Activated gamma-delta T cell treated with anti-CD3 and anti-CD28 coated beads, Interleukin-2, amount 50 U/mL, for 16 hours (primary cell): ENCODE measurements around the gene CADM1.

ENCODE experiments used
- DNase-seq: peaks from one replicate; pipeline ENCODE4 v3.0.0-alpha.2; 2020; ENCODE audit warnings: low read depth

The CADM1 gene

DNA sequence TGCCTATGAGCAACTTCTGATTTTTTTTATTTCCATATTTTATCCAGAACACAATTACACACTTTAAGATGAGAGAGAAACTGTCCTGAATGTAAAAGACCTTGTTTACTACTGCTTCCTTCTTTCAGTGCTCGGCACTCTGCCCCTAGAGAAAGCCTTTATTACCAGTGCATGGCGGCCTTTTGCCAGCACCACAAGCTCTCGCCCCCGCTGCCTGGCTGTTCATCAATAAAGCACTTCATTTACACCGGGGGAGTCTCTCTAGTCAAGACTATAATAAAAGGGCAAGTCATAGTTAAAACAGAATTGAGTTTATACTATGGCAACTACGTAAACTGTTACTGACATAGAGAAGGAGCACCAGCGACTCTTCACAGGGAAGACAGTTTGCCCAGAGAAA is 259.5 kb downstream of the CADM1 start:
- DNase-seq: no peak

DNA sequence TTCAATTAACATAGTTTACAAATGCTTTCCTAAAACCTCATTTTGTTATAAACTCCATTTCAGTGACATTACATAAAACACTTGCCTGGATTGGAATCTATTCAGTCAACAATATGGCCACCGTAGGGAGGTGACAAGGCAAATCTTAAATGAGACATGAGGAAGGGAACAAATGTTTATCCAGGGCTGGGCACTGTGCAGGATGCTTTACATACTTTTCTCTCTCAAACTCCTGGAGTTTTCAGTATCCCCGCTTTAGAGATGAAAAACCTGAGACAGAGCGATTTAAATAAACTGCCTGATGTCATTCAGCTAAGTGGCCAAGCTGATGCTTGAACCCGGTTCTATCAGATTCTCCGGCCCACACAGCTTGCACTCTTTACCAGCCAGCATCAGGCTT is 259.9 kb downstream of the CADM1 start:
- no peak for DNase-seq

DNA sequence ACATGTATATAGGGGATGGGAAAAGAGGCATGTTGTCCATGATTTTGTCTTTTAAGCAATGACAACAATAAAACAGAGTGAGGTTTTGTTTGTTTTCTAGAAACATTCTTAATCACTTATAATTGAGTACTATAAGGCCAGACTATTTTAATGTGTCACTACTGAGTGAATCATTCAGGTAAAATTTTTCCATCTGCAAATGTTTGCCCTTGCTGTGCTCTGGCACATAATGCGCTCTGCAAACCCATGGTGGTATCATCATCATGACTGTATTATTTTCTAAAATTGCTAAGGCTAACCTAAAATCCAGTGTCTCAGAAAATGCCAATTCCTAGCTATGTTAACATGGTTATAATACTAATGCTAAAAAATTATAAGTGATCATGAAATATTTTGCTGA is 261.2 kb downstream of the CADM1 start:
- no peak for DNase-seq

DNA sequence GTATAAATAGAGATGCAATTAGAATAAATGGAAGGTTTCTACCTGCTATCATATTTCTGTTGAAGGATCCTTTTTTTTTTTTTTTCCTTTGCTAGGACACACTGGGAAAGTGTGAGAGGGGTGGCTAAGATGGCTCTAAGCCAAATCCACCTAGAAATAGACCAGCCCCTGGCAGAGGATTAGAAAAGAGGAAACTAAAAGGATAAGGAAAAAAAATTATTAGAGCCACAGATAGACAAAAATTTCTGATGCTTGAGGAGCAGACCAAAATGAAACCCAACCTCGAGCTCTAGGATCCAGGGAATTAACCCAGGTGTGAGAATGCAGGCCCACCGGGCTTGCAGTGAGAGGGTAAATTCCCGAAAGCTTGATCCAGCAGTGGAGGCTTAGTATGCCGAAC is 262.3 kb downstream of the CADM1 start:
- no peak for DNase-seq

DNA sequence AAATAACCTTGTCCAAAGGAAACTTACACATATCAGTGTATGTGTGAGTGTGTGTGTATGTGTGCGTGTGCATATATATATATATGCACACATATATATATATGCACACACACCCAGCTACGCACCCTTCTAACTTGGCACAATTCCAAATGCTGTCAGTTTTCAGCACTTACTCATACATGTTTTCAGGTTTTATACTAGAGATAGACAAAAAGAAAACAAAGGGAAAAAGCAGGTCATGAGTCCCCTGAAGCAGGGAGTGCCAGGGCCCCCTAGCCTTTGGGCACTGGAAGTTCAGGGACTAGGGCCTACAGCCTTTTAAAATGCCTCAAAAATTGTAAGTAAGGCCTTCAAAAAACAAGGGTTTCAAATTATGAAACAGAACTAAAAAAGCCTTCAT is 265.4 kb downstream of the CADM1 start:
- no peak for DNase-seq

DNA sequence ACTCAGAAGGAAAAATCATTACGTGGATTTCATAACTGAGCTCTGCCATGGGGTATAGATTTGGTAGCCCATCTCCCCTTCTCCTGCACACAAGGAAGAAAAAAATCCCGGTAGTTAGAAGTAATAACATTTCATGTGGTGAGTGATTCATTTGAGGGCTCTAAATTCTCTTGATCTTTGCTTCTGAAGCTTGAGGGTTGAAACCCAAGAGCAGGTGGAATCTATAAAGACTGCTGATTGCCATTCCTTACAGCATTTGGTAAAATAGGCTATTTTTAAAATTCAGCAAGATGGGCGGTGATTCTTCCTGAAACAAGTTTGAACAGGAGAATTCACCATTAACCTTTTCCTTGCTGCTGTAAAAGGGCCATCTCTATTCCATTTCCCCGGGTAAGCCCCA is 266.1 kb downstream of the CADM1 start:
- no peak for DNase-seq

DNA sequence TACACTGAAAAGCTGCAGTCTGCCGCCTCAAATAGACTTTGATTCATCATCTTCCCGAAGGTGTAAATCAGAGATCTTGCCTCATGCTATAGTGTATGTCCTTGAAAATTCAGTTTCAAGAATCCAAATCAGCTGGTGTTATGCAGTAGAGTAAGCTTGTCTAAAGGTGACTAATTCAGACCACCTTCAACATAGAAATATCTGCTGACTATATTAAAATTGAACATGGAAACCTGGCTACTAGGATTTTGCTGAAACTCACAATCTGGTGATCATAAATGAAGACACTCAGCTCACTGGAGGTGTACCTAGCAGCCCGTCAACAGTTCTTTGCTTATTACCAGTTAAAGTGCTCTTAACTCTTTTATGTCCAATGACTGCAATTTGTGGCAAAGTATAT is 266.6 kb downstream of the CADM1 start:
- DNase-seq: no peak

DNA sequence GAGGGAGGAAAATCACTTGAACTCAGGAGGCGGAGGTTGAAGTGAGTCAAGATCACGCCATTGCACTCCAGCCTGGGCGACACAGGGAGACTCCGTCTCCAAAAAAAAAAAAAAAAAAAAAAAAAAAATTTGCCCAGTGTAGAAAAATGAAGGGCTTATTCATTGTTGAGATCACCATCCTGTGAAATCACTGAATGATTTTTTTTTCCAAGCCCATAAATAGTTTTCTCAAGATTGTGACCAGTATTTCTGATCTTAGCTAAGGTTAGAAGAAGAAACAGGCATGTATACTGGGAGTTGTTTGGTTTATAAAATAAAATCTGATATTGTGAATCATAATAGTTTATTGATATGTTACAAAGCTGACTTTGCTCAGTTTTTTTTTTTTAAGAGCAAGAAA is 269.4 kb downstream of the CADM1 start:
- no peak for DNase-seq

DNA sequence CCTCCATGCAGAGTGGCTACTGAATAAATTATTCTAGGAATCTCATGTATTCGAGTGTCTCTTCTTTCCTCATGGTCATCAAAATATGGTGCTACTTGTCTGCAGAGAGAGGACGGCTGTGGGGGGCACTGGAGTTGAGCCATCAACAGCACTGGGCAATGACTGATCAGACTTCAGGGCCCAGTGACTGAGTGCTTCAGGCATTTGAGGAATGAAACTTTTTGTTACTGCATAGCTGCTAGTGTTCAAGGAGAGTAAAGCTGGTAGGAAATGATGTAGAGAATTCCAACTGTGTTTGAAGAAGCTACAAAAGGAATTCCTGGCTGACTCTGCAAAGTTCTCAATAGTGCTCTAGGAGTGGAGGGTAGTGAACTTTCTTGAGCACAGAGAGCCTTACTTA is 277.7 kb downstream of the CADM1 start:
- no peak for DNase-seq

DNA sequence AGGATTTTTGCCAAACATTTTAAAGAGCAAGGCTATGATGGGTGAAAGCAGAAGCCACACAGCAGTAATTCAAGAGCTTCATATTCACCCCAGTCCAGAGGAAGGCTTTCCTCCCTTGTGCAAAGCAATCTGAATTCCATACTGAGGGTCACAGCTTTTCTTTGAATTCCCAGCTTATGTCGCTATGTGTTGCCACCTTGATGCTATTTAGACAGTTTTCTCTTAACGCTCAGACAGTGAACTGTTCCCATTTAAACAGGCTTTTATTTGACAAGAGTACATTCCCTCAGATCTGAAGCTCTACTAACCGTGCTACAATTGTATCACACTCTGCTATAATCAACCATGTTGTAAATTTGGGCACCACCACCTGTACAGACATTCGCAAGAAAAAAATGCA is 279.7 kb downstream of the CADM1 start:
- DNase-seq: no peak

DNA sequence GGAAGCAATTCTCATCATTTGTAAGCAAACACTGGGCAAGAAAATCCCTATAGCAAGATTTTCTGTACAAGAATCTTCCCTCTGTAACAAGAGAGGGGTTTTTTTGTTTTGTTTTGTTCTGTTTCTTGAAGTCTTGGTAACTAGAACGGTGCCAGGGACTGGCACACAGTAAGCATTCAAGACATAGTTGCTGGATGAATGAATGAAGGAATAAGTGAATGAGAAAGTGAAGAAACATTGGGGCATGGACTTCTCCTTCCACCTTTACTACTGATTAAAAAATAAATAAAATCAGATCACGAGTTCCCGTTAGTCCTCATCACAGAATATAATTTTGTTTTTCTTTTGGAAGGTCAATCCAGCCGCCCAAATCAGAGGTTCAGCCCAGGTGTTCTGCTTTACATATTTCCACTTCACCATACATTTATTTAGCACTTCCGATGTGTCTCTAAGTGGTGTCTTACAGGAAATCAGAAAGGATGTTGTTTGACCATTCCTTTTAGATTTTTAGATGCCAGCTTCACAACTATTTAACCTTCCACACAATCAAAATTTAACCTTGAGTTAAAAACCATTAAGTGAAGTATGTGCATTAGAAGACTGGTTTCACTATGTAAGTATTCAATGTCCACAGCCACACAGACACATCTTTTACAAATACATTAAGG is 281.2 kb downstream of the CADM1 start:
- DNase-seq: no peak

DNA sequence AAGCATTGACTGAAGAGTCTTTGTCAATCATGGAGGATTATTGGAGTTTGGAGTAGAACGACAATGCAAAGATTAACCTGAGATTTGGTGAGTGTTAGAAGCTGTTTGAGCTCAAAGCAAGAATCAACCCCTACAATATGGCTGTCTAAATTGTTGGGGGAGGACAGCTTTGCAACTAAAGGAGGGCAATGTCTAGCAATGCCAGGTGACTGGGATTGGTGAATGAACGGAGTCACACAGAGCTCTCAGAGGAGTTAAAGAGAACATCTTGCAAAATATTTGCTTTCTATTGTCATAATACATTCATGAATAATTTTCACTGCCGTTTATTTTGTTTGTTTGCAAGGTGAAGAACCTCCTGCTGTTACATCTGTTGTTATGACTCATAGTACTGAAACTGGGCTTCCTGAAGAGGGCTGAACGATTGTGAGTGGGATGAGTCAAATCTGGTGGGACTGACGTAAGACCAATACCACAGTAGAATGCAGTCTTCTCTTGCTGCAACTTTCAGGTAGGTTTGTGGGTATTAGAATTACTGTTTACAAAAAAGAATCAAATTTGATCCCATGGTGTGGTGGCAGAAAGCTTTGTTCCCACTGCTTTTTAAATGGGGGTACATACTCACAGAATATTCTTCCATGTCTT is 281.9 kb downstream of the CADM1 start:
- no peak for DNase-seq

DNA sequence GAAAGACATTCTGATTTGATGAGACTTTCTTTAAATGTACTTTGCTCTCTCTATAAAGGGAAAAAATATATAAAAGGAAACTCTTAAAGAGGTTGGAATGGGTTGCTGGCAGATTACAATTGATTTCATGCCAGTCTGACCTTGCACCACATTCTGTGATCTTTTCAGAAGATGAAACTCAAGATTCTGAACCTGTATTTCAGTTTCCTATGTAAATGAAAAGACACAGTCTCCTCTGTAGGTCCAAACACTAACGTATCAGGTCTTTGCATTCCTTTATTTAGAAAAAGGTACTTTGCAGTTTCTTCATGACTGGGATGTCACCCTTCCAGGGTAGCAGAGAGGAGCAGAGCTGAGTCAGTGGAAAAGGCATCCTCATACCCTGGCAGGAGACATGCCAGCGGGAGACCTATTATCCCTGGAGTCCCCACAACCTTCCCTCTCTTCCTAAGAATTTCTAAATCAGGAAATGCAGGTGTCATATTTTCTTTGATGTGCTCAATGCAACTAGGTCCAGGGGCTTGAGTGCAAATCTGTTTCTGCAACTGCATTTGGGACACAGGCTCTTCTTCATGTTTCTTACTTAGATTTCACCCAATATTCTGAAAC is 282.6 kb downstream of the CADM1 start:
- no peak for DNase-seq

DNA sequence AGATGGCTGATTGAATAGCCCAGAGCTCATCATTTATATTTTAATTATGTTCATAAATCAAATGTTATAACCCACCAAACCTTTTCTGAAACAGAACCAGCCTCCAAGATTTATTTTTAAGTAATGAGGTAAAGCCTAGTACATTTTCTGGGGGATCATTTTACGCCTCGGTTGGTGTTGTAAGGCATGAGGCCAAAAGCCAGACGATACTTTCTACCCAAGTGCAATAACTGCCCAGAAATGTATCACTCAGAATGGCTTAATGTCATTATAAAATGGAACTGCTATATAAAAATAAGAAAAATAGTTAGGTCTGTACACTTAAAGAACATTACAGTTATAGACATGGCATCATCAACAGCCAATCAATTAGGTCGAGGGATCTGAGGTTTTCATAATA is 283.3 kb downstream of the CADM1 start:
- DNase-seq: no peak

DNA sequence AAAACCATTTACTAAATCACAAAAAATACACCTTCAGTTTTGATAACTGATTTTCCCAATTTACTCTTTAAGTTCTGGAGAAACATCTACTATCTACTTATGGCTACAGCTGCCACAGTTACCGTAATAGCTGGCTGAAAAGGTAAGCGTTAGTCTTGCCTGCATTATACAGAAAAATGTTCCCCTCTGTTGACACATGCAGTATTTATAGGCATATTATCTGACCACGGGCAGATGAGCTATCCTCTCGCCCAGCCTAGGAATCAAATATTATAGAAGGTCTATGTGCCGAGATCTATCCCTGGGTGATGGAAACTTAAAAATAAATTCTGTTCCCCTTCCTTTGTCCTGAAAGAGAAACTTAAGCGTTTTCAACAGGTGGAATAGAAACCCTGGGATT is 283.8 kb downstream of the CADM1 start:
- DNase-seq: no peak

DNA sequence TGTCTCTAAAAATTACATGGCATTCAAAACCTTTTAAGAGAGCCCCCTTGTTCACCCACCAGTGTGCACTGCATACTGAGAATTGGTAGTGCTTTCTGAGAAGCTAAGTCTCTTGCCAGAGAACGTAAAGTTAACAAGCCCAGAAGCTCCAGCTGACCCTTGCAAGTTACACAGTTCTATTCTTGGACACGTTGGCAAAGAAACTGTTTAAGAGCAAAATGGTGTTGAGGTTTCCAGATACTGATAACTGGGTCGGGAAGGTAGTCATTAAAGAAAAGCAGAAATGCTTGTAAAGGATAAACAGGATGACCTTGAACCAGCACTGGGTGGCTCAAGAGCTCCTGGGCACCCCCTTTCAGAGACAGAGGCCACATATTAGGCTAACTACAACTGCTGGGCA is 284.8 kb downstream of the CADM1 start:
- DNase-seq: no peak

DNA sequence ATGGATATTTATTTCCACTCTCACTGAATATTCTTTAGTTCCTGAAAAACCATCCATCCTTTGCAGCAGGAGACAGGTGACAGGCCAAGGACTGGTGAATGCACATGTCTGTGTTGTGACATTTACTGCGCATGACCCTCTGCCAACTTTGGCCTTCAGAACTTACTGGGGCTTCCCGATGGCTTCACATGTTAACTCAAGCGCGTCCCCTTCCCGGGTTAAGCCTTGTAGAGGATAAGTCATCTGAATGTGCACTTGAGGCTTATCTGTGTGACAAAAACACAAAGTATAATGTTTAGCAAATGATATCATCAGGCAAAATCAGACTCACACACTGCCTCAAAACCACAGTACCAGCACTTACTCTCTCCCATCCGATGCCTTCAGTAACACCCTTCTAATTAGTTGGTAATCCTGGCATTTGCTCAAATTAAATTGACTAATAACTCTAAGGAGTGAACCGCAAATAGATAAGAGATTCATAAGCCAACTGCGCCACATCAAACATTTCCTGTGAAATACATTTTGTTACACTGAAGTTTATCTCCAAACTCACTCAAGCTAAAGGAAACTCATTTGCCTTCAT is 286.4 kb downstream of the CADM1 start:
- DNase-seq: no peak

DNA sequence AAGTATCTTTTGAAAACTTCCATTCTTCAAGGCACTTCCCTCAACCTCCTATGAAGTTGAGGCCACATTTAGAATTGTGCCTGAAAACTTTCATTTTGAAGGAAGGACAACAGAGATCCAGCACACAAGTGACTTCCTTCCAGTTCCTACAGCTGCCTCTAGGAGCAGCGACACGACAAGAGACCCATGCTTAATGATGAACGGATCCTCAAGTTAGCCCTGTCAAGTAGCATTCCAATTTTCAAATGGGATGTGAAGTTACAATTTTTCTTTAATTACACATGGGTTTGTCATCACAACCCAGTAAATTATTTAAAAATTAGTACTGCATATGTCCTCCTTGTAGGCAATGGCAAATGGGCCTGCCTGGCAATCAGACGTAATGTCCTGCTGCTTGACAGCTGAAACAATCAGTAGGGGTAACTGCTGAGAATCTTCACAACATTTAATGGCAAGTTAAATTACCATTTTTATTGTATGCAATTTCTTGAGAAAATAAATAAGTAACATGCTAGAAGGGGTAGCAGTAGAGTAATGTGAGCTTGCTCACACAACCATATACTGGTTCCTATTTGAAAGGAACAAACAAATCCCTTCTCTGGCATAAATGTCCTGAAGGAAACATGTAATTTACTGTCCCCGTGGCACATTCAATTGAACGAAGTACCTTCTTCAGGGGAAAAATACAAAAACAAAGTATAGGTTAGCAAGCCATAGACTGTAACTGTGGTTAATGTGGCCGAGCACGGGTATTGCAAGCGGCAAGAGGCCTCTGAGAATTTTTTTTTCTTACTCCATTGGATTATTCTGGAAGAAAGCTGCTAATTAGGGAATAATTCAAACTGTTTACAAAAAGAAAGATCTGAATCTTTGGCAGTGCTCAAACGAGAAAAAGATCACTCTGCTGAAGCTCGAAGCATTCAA is 288.3 kb downstream of the CADM1 start:
- no peak for DNase-seq

DNA sequence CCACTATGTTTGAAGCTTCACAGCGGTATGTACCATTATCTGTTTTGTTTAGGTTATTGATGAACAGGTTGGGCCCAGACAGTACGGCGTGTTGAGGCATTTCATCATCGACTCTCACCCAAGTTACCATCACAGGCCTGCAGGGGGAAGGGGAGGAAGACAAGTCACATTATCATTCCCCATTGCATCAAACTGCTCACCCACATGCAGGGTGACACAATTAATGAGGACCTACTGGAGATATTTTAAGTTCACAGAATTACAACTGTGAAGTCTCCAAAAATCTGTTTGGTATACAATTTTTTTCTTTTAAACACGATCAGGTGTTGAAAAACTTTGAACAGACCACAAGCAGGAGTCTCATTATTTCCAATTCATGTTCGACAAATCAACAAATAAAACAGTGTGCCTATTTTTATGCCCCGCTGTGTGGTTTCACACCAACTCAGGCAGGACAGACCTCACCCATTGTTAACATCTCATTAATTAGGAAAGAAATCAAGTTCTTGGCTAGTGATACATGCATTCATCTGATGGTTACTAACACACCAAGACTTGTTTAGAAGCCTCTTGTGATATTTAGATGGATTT is 289.5 kb downstream of the CADM1 start:
- DNase-seq: no peak

DNA sequence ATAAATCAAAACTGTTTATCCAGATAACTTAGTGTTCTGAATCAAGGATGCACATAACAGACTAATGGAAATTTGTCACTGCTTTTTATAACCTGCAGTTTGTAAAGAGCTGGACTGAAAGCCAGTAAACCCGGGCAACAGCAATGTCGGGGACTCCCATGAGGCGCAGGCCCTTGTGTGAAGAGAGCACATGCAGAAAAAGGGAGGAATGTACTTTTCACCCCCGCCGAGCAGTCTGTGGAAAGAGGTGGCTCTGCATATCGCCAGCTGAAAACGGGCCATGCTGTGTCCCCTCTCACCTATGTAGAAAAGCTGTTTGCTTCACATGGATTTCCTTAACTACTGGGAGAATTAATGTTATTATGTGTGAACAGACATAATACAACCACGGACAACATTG is 291.2 kb downstream of the CADM1 start:
- DNase-seq: no peak

DNA sequence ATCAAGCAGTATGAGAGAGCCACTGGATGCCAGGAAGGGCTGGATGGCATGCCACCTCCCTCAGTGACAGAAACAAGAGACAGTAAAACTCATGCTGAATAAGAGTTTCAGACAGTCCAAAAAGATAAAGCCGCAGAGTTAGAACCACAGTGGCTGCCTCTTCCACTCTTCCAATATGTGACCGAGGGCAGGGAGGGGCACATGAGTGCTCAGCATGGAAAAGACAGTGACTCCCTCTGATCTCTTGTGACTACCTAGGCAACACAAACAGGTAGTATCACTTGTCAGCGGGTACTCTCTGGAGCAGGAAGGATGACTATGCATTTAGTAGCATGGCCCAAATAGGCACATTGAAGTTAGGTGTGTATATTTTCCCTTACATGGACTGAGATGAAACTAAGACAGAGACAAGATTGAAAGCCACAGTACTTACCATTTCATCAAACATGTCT is 295.4 kb downstream of the CADM1 start:
- no peak for DNase-seq

DNA sequence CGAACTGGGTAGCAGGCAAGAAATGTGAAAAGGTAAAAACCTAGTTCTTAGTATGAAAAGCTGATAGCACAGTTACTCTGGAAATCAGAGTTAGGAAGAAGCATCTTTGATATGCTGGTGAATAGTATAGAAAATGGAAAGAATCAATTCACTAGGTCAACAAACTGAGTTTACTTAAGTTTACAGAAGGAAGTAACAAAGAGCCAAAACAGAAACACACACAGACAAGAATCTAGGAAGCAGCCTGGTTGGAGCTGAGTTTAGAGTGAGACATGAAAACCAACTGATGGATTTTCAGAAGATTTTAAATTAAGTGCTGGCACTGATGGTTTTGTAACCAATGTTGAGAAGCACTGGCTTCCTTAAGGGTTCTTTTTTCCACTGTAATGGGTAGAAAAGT is 296.3 kb downstream of the CADM1 start:
- no peak for DNase-seq
